Thoracic aorta (tissue), 2 donors: ENCODE data around the gene CIART. TPM values are rescaled to one million over a fixed set of nuclear protein-coding genes. Genes with fewer than 3 reads are reported as not detected.
"Not testable (repeated sequence)": the region's sequence is repeated elsewhere in the genome, so short reads cannot be mapped to it uniquely, and the experiment has no call there.

Experiments used
- ATAC-seq: fragments of 150-250 bp; one replicate; pipeline ENCODE4 v1.8.0; 2017; ENCODE audit warnings: low read depth; ENCODE audit not compliant: insufficient number of reproducible peaks, low FRiP score
- DNase-seq: peaks from one replicate; pipeline ENCODE4 v3.0.0-alpha.2; 2020; ENCODE audit warnings: low spot score
- H3K27ac ChIP-seq, 2 donors: fragments of 200-600 bp; sonication (generic); 1 replicate in 1 of 2; 2 replicates in 1 of 2; pipeline ENCODE4 v1.5.1; 2016; ENCODE audit warnings: mild to moderate bottlenecking in 2 of 2, moderate library complexity in 2 of 2
- H3K27me3 ChIP-seq: fragments of 200-600 bp; sonication (generic); replicated peaks from 2 replicates; pipeline ENCODE4 v1.6.0; 2016; ENCODE audit warnings: mild to moderate bottlenecking; ENCODE audit not compliant: insufficient read depth
- H3K36me3 ChIP-seq: fragments of 200-600 bp; sonication (generic); one replicate; pipeline ENCODE4 v1.5.1; 2016
- H3K4me1 ChIP-seq, 2 donors: fragments of 200-600 bp; sonication (generic); 1 replicate in 1 of 2; 2 replicates in 1 of 2; pipeline versions ENCODE4 v1.5.1 to v1.6.0; 2016; ENCODE audit warnings: low read depth in 2 of 2, mild to moderate bottlenecking in 1 of 2; ENCODE audit not compliant: control insufficient read depth in 1 of 2
- H3K4me3 ChIP-seq: fragments of 200-600 bp; sonication (generic); 2 replicates; pipeline ENCODE4 v1.5.1; 2016; ENCODE audit warnings: mild to moderate bottlenecking
- H3K9me3 ChIP-seq: fragments of 200-600 bp; sonication (generic); 2 replicates; pipeline ENCODE4 v1.5.1; 2016
- total RNA-seq, 2 donors: library from RNA; depleted of rRNA; stranded (reverse); fragments of >200 nt; gene quantifications; one replicate each; pipeline versions ENCODE4 v1.1.0 to v1.2.3, GENCODE V29; 2016
- TF ChIP-seq, protein P1 (sequence below): fragments of 200-600 bp; sonication (generic); IDR thresholded peaks from one replicate; pipeline ENCODE4 v1.5.1; 2019; ENCODE audit warnings: antibody characterized with exemption

Gene CIART
- total RNA-seq, 2 donors from 2014 or later = 5.2 to 9.7 TPM

DNA sequence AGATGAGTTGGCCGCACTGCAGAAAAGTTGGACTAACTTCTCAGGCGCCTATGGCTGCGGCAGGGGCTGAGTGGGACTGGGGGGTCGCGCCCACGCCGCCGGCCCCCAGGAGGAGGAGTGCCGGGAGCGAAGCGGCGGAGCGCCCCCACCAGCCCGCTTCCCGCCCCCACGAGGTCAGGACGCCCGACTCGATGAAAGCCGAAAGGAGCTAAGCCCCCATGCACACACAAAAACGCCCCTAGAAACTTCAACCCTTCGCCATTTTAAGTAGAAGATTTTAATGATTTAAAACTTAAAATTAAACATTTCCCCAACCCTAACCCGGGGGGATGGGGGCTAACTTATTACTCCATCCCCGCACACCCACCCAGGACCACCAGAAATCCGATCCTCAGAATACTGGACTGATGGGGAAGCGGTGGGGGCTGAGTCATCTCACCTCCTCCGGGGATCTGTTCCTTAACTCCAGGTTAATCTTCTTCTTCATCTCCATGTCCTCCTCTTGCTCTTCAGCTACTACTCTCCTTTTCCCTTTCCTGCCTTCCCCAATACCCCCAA is 47.0 kb upstream of the CIART start:
- TF ChIP-seq, protein P1, sequence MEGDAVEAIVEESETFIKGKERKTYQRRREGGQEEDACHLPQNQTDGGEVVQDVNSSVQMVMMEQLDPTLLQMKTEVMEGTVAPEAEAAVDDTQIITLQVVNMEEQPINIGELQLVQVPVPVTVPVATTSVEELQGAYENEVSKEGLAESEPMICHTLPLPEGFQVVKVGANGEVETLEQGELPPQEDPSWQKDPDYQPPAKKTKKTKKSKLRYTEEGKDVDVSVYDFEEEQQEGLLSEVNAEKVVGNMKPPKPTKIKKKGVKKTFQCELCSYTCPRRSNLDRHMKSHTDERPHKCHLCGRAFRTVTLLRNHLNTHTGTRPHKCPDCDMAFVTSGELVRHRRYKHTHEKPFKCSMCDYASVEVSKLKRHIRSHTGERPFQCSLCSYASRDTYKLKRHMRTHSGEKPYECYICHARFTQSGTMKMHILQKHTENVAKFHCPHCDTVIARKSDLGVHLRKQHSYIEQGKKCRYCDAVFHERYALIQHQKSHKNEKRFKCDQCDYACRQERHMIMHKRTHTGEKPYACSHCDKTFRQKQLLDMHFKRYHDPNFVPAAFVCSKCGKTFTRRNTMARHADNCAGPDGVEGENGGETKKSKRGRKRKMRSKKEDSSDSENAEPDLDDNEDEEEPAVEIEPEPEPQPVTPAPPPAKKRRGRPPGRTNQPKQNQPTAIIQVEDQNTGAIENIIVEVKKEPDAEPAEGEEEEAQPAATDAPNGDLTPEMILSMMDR = no peak
- H3K36me3 ChIP-seq = no peaks in the 10 kb centered on the region
- H3K4me1 ChIP-seq = peaks cover 0 to 12% of the 10 kb centered on the region in 2 donors
- DNase-seq = no peak
- no peaks in the 10 kb centered on the region for H3K27me3 ChIP-seq
- H3K9me3 ChIP-seq = no peaks in the 10 kb centered on the region
- peak overlapping the region; percentile 82 for H3K4me3 ChIP-seq
- H3K27ac ChIP-seq = peak overlapping the region; percentile 98
- no peak for ATAC-seq

- Histone ChIP-seq H3K27me3 (no peaks in the 10 kb centered on the region), H3K4me3 (peak within 1 kb of the TSS; percentile 82), H3K9me3 (no peaks in the 10 kb centered on the region), H3K27ac (peak within 1 kb of the TSS; percentile 98), H3K4me1 (peaks cover 0 to 12% of the 10 kb centered on the region in 2 donors), H3K36me3 (no peaks in the 10 kb centered on the region)
- ATAC-seq = peak; percentile 98
- TF ChIP-seq, protein P1 = peak; percentile 44
- peak; percentile 88 for DNase-seq
Measured at GRCh38 chr1:150235852-150236613, 46.3 kb upstream of the CIART start, which contains the start of gene ANP32E. TSS of gene ANP32E (minus strand) at chr1:150236112. CDS start at chr1:150235786, 326 bp downstream.

- peak overlapping the region; percentile 82 for H3K4me3 ChIP-seq
- TF ChIP-seq, protein P1 = no peak
- no peaks in the 10 kb centered on the region for H3K27me3 ChIP-seq
- H3K36me3 ChIP-seq = no peaks in the 10 kb centered on the region
- DNase-seq (no peak), ATAC-seq (no peak)
- H3K4me1 ChIP-seq = peaks cover 0 to 12% of the 10 kb centered on the region in 2 donors
- peak overlapping the region in 1 of 2 donors; percentile 24 for H3K27ac ChIP-seq
- no peaks in the 10 kb centered on the region for H3K9me3 ChIP-seq
Measured at GRCh38 chr1:150236614-150237100, 45.7 kb upstream of the CIART start.

GRCh38 chr1:150237176-150237575 is 45.2 kb upstream of the CIART start:
- H3K27me3 ChIP-seq, H3K4me3 ChIP-seq, H3K27ac ChIP-seq, DNase-seq, ATAC-seq, H3K36me3 ChIP-seq, H3K9me3 ChIP-seq: not testable (repeated sequence)
- H3K4me1 ChIP-seq = peaks cover 0 to 12% of the 10 kb centered on the region in 2 donors

DNA sequence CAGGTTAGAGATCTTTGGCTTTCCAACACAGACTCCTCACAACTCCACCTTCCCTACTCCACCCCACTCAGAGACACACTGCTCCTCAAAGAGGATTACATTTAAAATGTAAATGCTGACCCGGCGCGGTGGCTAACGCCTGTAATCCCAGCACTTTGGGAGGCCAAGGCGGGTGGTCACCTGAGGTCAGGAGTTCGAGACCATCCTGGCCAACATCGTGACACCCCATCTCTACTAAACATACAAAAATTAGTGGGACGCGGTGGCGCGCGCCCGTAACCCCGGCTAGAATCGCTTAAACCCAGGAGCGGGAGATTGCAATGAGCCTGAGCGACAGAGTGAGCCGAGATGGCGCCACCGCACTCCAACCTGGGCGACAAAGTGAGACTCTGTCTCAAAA is 44.6 kb upstream of the CIART start:
- ATAC-seq = no peak
- TF ChIP-seq, protein P1 = no peak
- Histone ChIP-seq H3K4me1 (peaks cover 0 to 12% of the 10 kb centered on the region in 2 donors), H3K27ac (no peak overlapping the region), H3K4me3 (no peak overlapping the region), H3K27me3 (no peaks in the 10 kb centered on the region), H3K9me3 (no peaks in the 10 kb centered on the region), H3K36me3 (no peaks in the 10 kb centered on the region)
- no peak for DNase-seq
